Measurements from ENCODE around the gene GALR1.

The GALR1 gene

DNA sequence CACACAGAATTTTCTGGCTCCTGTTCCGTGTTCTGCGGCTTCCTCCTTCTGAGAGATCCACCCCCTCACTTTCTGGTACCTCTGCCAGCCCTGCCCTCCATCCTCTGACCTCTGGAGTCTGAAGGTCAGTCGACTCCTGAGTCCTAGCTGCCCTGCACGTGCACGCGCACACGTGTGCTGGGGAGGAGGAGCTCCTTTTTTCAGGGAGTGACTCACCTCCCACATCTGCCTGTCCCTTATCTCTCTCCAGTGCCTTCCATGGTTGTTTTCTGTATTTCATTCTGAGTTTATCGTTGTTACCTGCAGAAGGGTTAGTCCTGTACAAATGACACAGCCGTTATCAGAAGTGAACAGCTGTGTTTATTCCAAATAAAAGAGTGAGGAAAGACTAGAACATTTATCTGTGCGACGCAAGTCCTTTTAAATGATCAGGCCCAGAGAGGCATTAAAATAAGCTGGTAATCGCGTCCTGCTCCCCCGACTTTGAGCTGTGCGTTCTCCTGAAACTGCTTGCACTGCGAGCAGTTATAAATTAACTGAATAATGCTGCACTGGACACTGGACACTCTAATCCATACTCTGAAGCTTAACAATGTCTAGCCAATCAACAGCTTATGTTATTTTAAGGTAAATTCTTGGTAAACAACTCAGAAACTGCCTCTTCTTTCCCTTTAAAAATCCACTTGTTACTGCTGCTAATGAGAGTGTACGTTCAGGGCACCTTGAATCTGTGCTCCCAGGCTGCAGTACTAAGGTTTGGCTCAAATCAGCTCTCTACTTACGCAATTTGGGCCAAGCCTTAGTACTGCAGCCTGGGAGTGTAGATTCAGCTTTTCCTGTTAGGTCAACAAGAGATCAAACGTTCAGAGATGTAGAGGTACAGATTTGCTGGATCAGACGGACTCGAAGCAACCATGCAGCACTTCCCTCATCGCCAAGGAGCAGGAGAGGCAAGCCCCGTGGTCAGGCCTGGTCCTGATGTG lies 72.5 kb downstream of the GALR1 start:
- DNase-seq (ENCODE audit: low spot score), result no peak

GRCh38 chr18:77323640-77324299 lies 74.1 kb downstream of the GALR1 start:
- no peak for DNase-seq (ENCODE audit: low spot score)

Data from activated CD4-positive, alpha-beta T cell treated with anti-CD3 and anti-CD28 coated beads, Interleukin-2, Interleukin-4, amounts not matched to agents 100 ng/mL and 50 ng/mL, durations not matched to agents 16 hours and 8 hours (primary cell).